T-helper 2 cell treated with Interferon-gamma antibody and Interleukin-4, amounts not matched to agents 5 μg/mL and 100 μg/mL, for 36 hours (primary cell): ENCODE data around the gene FJX1.
A peak's percentile ranks its signal among the peaks of the same experiment; 100 is the strongest.
"Not testable (repeated sequence)": the region's sequence is repeated elsewhere in the genome, so short reads cannot be mapped to it uniquely, and the experiment has no call there.

Experiments used
- DNase-seq: peaks from one replicate; pipeline ENCODE4 v3.0.0; 2021; ENCODE audit warnings: low spot score
- H3K27ac Mint-ChIP-seq: one replicate; pipeline ENCODE4 v1.8.0; 2021; ENCODE audit warnings: mild to moderate bottlenecking, mixed read lengths
- H3K27me3 Mint-ChIP-seq: one replicate; pipeline ENCODE4 v1.8.0; 2021; ENCODE audit warnings: low read depth, mixed read lengths
- H3K36me3 Mint-ChIP-seq: one replicate; pipeline ENCODE4 v1.8.0; 2021; ENCODE audit warnings: low read depth, mixed read lengths
- H3K4me1 Mint-ChIP-seq: one replicate; pipeline ENCODE4 v1.8.0; 2021; ENCODE audit warnings: low read depth, mixed read lengths
- H3K4me3 Mint-ChIP-seq: one replicate; pipeline ENCODE4 v1.8.0; 2022; ENCODE audit warnings: mild to moderate bottlenecking, moderate library complexity, mixed read lengths
- H3K9me3 Mint-ChIP-seq: one replicate; pipeline ENCODE4 v1.8.0; 2021; ENCODE audit warnings: mixed read lengths

The FJX1 gene

GRCh38 chr11:35655254-35655653 is 37.0 kb downstream of the FJX1 start:
- H3K36me3 Mint-ChIP-seq = no peaks in the 10 kb centered on the region
- H3K4me3 Mint-ChIP-seq = no peak overlapping the region
- H3K9me3 Mint-ChIP-seq = no peaks in the 10 kb centered on the region
- no peak overlapping the region for H3K27ac Mint-ChIP-seq
- H3K27me3 Mint-ChIP-seq = peaks cover 33% of the 10 kb centered on the region
- DNase-seq = no peak
- H3K4me1 Mint-ChIP-seq = no peaks in the 10 kb centered on the region

- Mint-ChIP-seq H3K4me1 (no peaks in the 10 kb centered on the region), H3K36me3 (no peaks in the 10 kb centered on the region), H3K27me3 (peaks cover 30% of the 10 kb centered on the region), H3K9me3 (no peaks in the 10 kb centered on the region), H3K27ac (no peak overlapping the region), H3K4me3 (no peak overlapping the region)
- no peak for DNase-seq
These were observed 37.6 kb downstream of the FJX1 start for GRCh38 chr11:35655856-35656255.

GRCh38 chr11:35658020-35658948 is 40.0 kb downstream of the FJX1 start:
- peaks cover 10% of the 10 kb centered on the region for H3K4me1 Mint-ChIP-seq
- no peak for DNase-seq
- no peak overlapping the region for H3K4me3 Mint-ChIP-seq
- H3K27ac Mint-ChIP-seq = no peak overlapping the region
- peaks cover 4% of the 10 kb centered on the region for H3K36me3 Mint-ChIP-seq
- peaks cover 35% of the 10 kb centered on the region for H3K27me3 Mint-ChIP-seq
- peaks cover 3% of the 10 kb centered on the region for H3K9me3 Mint-ChIP-seq

DNA sequence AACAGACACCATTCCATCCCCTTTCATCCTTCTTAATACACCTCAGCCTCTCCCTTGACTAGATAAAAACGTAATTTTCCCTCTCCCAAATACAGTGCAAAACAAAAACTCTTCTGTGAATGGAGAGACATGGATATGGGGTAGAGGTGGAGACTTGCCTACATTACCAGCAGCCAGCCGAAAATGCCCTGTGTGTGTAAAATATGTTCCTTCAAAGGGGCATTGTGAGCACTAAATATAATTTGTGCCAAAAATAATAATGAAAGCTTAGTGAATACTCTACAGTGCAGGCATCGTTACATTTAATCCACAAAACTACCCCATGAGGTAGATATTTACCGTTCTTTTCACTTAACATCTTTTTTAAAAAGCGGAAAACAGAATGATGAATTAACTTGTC is 43.3 kb downstream of the FJX1 start:
- Mint-ChIP-seq H3K27me3 (peaks cover 20% of the 10 kb centered on the region), H3K27ac (no peak overlapping the region), H3K9me3 (peaks cover 33% of the 10 kb centered on the region), H3K4me3 (peak overlapping the region; percentile 96), H3K4me1 (peaks cover 26% of the 10 kb centered on the region), H3K36me3 (peaks cover 29% of the 10 kb centered on the region)
- no peak for DNase-seq

GRCh38 chr11:35662061-35662648 is 43.9 kb downstream of the FJX1 start:
- Mint-ChIP-seq H3K36me3 (peaks cover 33% of the 10 kb centered on the region), H3K27ac (peak overlapping the region; percentile 93), H3K9me3 (peaks cover 36% of the 10 kb centered on the region), H3K4me1 (peaks cover 26% of the 10 kb centered on the region), H3K27me3 (peaks cover 19% of the 10 kb centered on the region), H3K4me3 (peak overlapping the region; percentile 96)
- DNase-seq = no peak

- Mint-ChIP-seq H3K27me3 (peaks cover 17% of the 10 kb centered on the region), H3K27ac (peak within 1 kb of the TSS; percentile 93), H3K36me3 (peaks cover 34% of the 10 kb centered on the region), H3K4me3 (peak within 1 kb of the TSS; percentile 96), H3K4me1 (peaks cover 26% of the 10 kb centered on the region), H3K9me3 (peaks cover 36% of the 10 kb centered on the region)
- peak; percentile 83 for DNase-seq
These were observed 44.6 kb downstream of the FJX1 start, which contains the start of gene TRIM44 for GRCh38 chr11:35662649-35663407. TRIM44 (plus strand) TSS chr11:35662775; CDS start chr11:35663112, 337 bp downstream.

DNA sequence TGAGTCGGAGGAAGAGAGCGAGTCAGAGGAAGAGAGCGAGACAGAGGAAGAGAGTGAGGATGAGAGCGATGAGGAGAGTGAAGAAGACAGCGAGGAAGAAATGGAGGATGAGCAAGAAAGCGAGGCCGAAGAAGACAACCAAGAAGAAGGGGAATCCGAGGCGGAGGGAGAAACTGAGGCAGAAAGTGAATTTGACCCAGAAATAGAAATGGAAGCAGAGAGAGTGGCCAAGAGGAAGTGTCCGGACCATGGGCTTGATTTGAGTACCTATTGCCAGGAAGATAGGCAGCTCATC is 45.1 kb downstream of the FJX1 start:
- peaks cover 36% of the 10 kb centered on the region for H3K36me3 Mint-ChIP-seq
- peak overlapping the region; percentile 96 for H3K4me3 Mint-ChIP-seq
- H3K27me3 Mint-ChIP-seq = peaks cover 12% of the 10 kb centered on the region
- DNase-seq = no peak
- peaks cover 26% of the 10 kb centered on the region for H3K4me1 Mint-ChIP-seq
- H3K27ac Mint-ChIP-seq = peak overlapping the region; percentile 55
- H3K9me3 Mint-ChIP-seq = peaks cover 36% of the 10 kb centered on the region

- Mint-ChIP-seq H3K4me3 (no peak overlapping the region), H3K27me3 (peaks cover 8% of the 10 kb centered on the region), H3K9me3 (peaks cover 36% of the 10 kb centered on the region), H3K4me1 (peaks cover 26% of the 10 kb centered on the region), H3K27ac (no peak overlapping the region), H3K36me3 (peaks cover 42% of the 10 kb centered on the region)
- no peak for DNase-seq
These were observed 46.7 kb downstream of the FJX1 start for GRCh38 chr11:35664977-35665441.

DNA sequence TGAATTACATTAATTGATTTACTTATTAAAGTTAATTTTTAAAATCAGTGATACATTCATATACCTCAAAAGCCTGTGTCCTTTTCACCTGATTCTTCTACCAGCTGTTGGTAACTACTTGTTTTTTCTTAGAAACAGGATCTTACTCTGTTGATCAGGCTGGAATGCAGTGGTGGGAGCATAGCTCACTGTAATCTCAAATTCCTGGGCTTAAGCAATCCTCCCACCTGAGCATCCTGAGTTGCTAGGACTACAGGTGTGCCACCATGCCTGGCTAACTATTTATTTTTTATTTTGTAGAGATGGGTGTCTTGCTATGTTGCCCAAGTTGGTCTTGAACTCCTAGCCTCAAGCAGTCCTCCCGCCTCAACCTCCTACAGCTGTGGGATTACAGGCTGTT is 49.0 kb downstream of the FJX1 start:
- Mint-ChIP-seq H3K27ac (no peak overlapping the region), H3K4me1 (peaks cover 23% of the 10 kb centered on the region), H3K27me3 (peaks cover 2% of the 10 kb centered on the region), H3K9me3 (peaks cover 36% of the 10 kb centered on the region), H3K36me3 (peaks cover 44% of the 10 kb centered on the region), H3K4me3 (no peak overlapping the region)
- DNase-seq = no peak

DNA sequence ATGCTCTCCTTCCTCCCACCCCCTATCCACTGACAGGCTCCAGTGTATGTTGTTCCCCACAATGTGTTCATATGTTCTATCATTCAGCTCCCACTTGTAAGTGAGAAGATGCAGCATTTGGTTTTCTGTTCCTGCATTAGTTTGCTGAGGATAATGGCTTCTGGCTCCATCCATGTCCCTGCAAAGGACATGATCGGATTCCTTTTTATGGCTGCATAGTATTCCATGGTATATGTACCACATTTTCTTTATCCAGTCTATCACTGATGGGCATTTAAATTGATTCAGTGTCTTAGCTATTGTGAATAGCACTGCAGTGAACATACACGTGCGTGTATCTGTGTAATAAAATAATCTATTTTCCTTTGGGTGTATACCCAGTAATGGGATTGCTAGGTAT is 50.1 kb downstream of the FJX1 start:
- H3K27me3 Mint-ChIP-seq, H3K4me3 Mint-ChIP-seq, DNase-seq, H3K27ac Mint-ChIP-seq: not testable (repeated sequence)
- Mint-ChIP-seq H3K9me3 (peaks cover 32% of the 10 kb centered on the region), H3K36me3 (peaks cover 40% of the 10 kb centered on the region), H3K4me1 (peaks cover 17% of the 10 kb centered on the region)
